PC-9 (cell line): Measurements from ENCODE around the gene MEF2C. TPM values are rescaled to one million over a fixed set of nuclear protein-coding genes. Genes with fewer than 3 reads are reported as not detected.
"Not testable (repeated sequence)": the region's sequence is repeated elsewhere in the genome, so short reads cannot be mapped to it uniquely, and the experiment has no call there.

Source experiments
- BruUV-seq: library from RNA; stranded (reverse); fragments of 400-500 nt; replicated peaks from 2 replicates; lab custom pipeline; 2021; lab: Mats Ljungman, UMichigan
- CTCF ChIA-PET: fragments of 300-600 bp; sonication (Branson Sonifier 250); formaldehyde crosslinking; loops from one replicate; lab custom pipeline; 2022; ENCODE audit warnings: antibody characterized with exemption; lab: Charles Lee
- POLR2A ChIA-PET: fragments of 300-600 bp; sonication (Branson Sonifier 250); formaldehyde crosslinking; loops from one replicate; lab custom pipeline; 2022; ENCODE audit warnings: antibody characterized with exemption; ENCODE audit not compliant: unreplicated experiment; lab: Charles Lee
- DNase-seq, 2 experiments: peaks; one replicate each; pipeline versions ENCODE4 v3.0.0 to v3.0.0-alpha.2; 2015 to 2022; ENCODE audit warnings: mixed read lengths in 1 of 2
- H2AFZ ChIP-seq: fragments of 200-600 bp; sonication (generic); 2 replicates; pipeline ENCODE4 v1.8.1; 2017; ENCODE audit warnings: antibody characterized with exemption
- H3F3A ChIP-seq: fragments of 200-600 bp; sonication (generic); 2 replicates; pipeline ENCODE4 v1.8.1; 2017; ENCODE audit warnings: antibody characterized with exemption, mild to moderate bottlenecking, low read depth; ENCODE audit not compliant: insufficient read depth
- H3K27ac ChIP-seq: fragments of 200-600 bp; sonication (generic); 2 replicates; pipeline ENCODE4 v1.6.1; 2016; ENCODE audit warnings: mixed run types
- H3K27me3 ChIP-seq: fragments of 200-600 bp; sonication (generic); 2 replicates; pipeline ENCODE4 v1.6.1; 2016; ENCODE audit warnings: low read depth, mixed run types; ENCODE audit not compliant: insufficient read depth
- H3K36me3 ChIP-seq: fragments of 200-600 bp; sonication (generic); 2 replicates; pipeline ENCODE4 v1.6.1; 2016; ENCODE audit warnings: low read depth, mixed run types
- H3K4me1 ChIP-seq: fragments of 200-600 bp; sonication (generic); replicated peaks from 2 replicates; pipeline ENCODE4 v1.6.1; 2016; ENCODE audit warnings: mixed run types; ENCODE audit not compliant: insufficient read depth
- H3K4me2 ChIP-seq: fragments of 200-600 bp; sonication (generic); 2 replicates; pipeline ENCODE4 v1.6.1; 2017; ENCODE audit warnings: mixed run types
- H3K4me3 ChIP-seq: fragments of 200-600 bp; sonication (generic); 2 replicates; pipeline ENCODE4 v1.6.1; 2016; ENCODE audit warnings: mixed run types
- H3K79me2 ChIP-seq: fragments of 200-600 bp; sonication (generic); 2 replicates; pipeline ENCODE4 v1.6.1; 2017; ENCODE audit warnings: low read depth, mixed run types
- H3K9me2 ChIP-seq: fragments of 200-600 bp; sonication (generic); 2 replicates; pipeline ENCODE4 v1.8.1; 2017; ENCODE audit warnings: mild to moderate bottlenecking; ENCODE audit not compliant: insufficient read depth
- H3K9me3 ChIP-seq: fragments of 200-600 bp; sonication (generic); 2 replicates; pipeline ENCODE4 v1.8.1; 2016; ENCODE audit warnings: low read depth; ENCODE audit not compliant: insufficient read depth
- H4K20me1 ChIP-seq: fragments of 200-600 bp; sonication (generic); 2 replicates; pipeline ENCODE4 v1.8.1; 2017; ENCODE audit not compliant: insufficient read depth
- EZH2 ChIP-seq: fragments of 200-600 bp; sonication (generic); IDR thresholded peaks from 2 replicates; pipeline ENCODE4 v1.8.0; 2017; ENCODE audit warnings: antibody characterized with exemption, low read depth
- intact Hi-C: fragments of 100-400 bp; cut with micrococcal nuclease; formaldehyde crosslinking; loops from one replicate; pipeline ENCODE4 v1.10.0; 2022; ENCODE audit not compliant: unreplicated experiment
- total RNA-seq: library from RNA; stranded (reverse); gene quantifications from 2 replicates; pipeline ENCODE4 v1.2.3, GENCODE V29; 2021
- TF ChIP-seq, protein P1 (sequence below): fragments of 200-600 bp; sonication (generic); conservative IDR thresholded peaks from 2 replicates; pipeline ENCODE4 v1.6.1; 2017; ENCODE audit warnings: mixed run types, antibody characterized with exemption, mild to moderate bottlenecking, moderate library complexity

Gene MEF2C
- total RNA-seq, 1 experiment from 2014 or later = 2.5 TPM

DNA sequence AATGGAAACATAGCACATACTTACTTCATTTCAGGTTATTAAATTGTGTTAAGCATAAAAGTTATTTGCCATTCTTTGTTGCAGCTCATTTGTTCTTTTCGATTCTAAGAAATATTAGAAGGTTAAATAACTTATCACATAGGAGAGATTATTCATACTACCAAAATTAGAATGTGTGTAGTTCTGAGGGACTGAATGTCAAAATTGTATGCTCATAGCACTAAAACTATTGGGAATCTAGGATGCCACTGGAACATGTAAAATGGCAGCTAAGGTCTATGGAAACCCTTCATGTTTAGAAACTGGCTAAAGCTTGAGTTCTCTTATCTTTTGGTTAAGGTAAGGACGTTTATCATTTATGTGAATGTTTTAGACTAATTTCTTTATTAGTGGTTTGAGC, 21.5 kb upstream of the MEF2C start:
- H3K9me3 ChIP-seq, POLR2A ChIA-PET, H3K27ac ChIP-seq, H3K36me3 ChIP-seq, H3K4me2 ChIP-seq, H3K27me3 ChIP-seq, H3K4me1 ChIP-seq, CTCF ChIA-PET, intact Hi-C loops, H2AFZ ChIP-seq, BruUV-seq, H3F3A ChIP-seq, H3K4me3 ChIP-seq, DNase-seq, H3K79me2 ChIP-seq, H4K20me1 ChIP-seq, H3K9me2 ChIP-seq: not testable (repeated sequence)

DNA sequence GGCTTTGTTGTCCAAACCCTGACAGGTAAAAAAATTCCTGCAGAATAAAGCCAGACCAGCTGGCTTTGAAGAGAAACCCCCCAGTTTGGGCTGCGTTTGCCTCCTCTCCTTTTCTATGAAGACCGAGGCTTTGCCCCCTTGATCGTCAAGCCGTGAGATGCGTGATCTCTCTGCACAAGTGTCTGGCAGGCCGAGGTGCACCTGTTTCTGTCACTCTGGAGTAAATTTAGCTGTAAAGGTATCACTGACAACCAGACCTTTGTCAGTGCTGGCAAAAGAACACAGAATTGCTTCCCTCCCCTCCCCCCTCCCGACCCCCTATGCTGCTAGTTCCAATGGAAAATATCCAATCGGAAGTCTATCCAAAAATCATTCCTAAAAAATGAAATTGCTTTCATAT, 21.0 kb upstream of the MEF2C start:
- H3K4me1 ChIP-seq, H4K20me1 ChIP-seq, H3K9me3 ChIP-seq, H3F3A ChIP-seq, POLR2A ChIA-PET, BruUV-seq, H3K4me3 ChIP-seq, CTCF ChIA-PET, H3K36me3 ChIP-seq, DNase-seq, H2AFZ ChIP-seq, intact Hi-C loops, H3K79me2 ChIP-seq, H3K27me3 ChIP-seq, H3K9me2 ChIP-seq, H3K27ac ChIP-seq, H3K4me2 ChIP-seq: not testable (repeated sequence)

DNA sequence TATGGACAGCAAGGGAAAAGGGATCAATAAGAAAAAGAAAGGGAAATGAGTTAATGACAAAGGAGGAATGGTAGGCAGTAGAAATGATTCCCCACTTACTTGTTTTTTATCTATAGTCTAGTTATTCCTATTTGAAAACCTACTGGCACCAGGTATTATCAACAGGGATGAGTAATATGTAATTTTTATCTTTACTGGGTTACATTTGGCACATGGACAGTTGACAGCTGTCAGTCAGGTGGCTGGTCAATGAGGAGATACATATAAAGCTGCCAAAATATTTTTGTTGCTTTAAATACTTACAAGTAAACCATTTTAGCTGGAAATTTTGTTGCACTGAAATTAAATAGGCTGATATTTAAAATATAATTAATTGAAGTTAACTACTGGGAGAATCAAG, 18.1 kb upstream of the MEF2C start:
- H3F3A ChIP-seq, H3K27ac ChIP-seq, H4K20me1 ChIP-seq, H3K9me2 ChIP-seq, BruUV-seq, H3K36me3 ChIP-seq, H3K27me3 ChIP-seq, CTCF ChIA-PET, H3K4me2 ChIP-seq, intact Hi-C loops, H3K4me3 ChIP-seq, H3K9me3 ChIP-seq, DNase-seq, H2AFZ ChIP-seq, POLR2A ChIA-PET, H3K4me1 ChIP-seq, H3K79me2 ChIP-seq: not testable (repeated sequence)

DNA sequence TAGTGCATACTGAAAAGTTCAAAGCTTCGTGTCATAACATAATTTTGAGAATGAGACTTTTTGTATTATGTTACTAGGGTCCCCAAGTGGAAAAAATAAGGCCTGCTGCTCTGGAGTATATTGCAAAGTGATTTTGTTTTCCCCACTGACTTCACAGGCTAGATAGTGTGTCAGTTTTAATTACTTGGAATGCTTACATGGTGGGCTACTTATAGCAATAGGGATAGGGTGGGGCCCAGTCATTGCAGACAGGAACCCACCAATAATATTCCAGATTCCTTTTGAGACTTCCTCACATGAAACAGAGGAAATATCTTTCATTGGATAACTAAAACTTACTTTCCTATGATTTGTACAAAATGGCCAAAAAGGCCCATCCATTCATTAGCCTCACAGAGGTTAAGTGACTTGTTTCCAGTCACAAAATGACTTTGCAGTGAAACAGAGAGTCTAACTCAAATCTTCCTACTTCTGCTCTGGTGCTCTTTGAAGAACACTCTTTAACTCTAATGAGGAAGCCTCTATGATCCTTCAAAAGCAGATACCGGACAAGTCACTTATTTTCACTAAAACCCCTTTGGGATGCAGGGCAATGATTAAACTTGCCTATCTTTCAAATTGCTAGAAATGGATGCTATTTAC, 16.2 kb upstream of the MEF2C start:
- no peaks in the 10 kb centered on the region for H3K9me3 ChIP-seq
- no TSS peak for BruUV-seq
- H4K20me1 ChIP-seq = no peaks in the 10 kb centered on the region
- no peaks in the 10 kb centered on the region for H3K4me1 ChIP-seq
- H2AFZ ChIP-seq = no peak overlapping the region
- ChIA-PET POLR2A (no interaction called here), CTCF (interaction anchor here (0.6 kb wide), 1 partner anchor 558 kb away, joined by 3 read pairs; no protein-coding TSS in a partner anchor)
- H3K4me3 ChIP-seq = no peak overlapping the region
- intact Hi-C loops = no loop called here
- DNase-seq = no peak
- no peaks in the 10 kb centered on the region for H3K79me2 ChIP-seq
- no peaks in the 10 kb centered on the region for H3K9me2 ChIP-seq
- no peaks in the 10 kb centered on the region for H3K36me3 ChIP-seq
- H3K27me3 ChIP-seq = no peaks in the 10 kb centered on the region
- no peak overlapping the region for H3K27ac ChIP-seq
- no peaks in the 10 kb centered on the region for H3F3A ChIP-seq
- TF ChIP-seq EZH2 = no peak
- TF ChIP-seq, protein P1, sequence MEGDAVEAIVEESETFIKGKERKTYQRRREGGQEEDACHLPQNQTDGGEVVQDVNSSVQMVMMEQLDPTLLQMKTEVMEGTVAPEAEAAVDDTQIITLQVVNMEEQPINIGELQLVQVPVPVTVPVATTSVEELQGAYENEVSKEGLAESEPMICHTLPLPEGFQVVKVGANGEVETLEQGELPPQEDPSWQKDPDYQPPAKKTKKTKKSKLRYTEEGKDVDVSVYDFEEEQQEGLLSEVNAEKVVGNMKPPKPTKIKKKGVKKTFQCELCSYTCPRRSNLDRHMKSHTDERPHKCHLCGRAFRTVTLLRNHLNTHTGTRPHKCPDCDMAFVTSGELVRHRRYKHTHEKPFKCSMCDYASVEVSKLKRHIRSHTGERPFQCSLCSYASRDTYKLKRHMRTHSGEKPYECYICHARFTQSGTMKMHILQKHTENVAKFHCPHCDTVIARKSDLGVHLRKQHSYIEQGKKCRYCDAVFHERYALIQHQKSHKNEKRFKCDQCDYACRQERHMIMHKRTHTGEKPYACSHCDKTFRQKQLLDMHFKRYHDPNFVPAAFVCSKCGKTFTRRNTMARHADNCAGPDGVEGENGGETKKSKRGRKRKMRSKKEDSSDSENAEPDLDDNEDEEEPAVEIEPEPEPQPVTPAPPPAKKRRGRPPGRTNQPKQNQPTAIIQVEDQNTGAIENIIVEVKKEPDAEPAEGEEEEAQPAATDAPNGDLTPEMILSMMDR = no peak
- H3K4me2 ChIP-seq = no peak overlapping the region
